Renal cortical epithelial cell (primary cell): ENCODE measurements around the gene SLC25A14. TPM values are rescaled to one million over a fixed set of nuclear protein-coding genes. Genes with fewer than 3 reads are reported as not detected.

Source experiments
- DNase-seq: peaks from one replicate; pipeline ENCODE4 v3.0.0-alpha.2; 2011; ENCODE audit warnings: low read depth
- total RNA-seq: library from RNA; depleted of rRNA; stranded (reverse); fragments of >200 nt; gene quantifications from 2 replicates; pipeline ENCODE4 v1.2.3, GENCODE V29; 2014

SLC25A14 gene
- total RNA-seq, 1 donor from 2014 or later = 12.0 TPM

DNA sequence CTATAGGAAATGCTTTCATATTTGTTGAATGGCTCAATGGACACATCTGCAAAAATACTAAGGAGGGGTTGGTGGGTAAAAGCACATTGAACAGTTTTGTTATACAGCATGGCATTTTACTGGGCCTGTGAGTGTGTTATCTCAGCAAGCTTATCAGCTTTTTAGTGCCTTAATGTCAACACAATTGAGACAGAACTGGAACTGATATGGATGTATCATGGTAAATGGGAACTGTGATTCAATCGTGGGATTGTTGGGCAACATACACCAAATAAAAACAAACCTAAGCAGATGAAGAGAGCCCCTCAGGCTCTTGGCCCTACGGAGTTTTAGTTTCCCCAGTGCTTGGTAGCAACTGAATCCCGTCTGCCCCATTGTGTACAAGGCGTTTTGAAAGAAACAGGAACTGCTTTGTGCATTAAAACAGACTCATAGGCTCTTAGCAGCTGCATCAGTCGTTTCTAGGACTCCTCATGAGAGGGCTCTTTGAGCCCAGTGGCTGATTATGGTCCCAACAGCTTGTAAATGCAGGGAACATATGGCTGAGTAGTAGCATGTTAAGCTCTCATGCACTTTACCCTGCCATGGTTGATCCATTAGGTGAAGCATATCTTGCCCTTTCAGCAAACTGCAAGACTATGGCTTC, 38.4 kb downstream of the SLC25A14 start:
- no peak for DNase-seq

DNA sequence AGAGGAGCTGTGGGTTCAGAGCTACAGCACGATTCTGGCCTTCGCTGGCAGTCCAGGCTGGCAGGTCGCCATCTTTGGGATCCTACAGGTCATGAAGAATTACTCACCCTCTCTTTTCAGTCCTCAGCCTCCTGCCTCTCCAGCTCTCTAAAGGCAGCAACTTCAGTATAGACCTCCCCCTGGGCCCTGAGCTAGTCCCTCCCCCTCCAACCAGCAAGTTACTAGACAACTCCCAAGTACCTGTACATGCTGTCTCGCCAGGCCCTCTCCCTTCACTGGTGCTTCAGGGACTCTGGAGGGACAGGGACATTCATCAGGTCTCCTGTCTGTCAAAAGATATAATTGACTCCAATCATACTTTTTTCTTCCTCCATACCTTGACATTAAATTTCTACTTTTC, 45.8 kb downstream of the SLC25A14 start, which contains the start of gene GPR119:
Gene GPR119 (minus strand): TSS at position 155 of the 400 bp plus-strand sequence. CDS start 227 bp downstream, outside the sequence.
- no peak for DNase-seq

DNA sequence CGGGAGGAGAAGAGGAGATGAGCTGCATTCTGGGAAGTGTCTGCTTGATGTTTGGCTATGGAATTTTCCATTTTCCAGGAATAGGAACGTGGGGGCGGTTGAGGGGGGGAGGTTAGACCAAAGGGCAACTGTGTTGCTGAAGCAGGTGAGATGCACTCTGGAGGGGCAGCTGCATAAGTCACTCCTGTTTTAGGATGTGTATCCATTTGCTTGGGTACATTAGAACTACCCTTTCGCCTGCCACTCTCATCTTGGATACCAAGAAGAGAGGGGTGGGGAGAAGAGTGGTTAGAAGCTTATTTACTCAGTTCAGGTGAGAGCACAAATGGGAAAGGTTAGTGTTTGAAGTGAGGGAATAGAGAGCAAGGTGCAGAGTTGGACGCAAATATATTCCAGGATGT, 46.7 kb downstream of the SLC25A14 start:
- no peak for DNase-seq

DNA sequence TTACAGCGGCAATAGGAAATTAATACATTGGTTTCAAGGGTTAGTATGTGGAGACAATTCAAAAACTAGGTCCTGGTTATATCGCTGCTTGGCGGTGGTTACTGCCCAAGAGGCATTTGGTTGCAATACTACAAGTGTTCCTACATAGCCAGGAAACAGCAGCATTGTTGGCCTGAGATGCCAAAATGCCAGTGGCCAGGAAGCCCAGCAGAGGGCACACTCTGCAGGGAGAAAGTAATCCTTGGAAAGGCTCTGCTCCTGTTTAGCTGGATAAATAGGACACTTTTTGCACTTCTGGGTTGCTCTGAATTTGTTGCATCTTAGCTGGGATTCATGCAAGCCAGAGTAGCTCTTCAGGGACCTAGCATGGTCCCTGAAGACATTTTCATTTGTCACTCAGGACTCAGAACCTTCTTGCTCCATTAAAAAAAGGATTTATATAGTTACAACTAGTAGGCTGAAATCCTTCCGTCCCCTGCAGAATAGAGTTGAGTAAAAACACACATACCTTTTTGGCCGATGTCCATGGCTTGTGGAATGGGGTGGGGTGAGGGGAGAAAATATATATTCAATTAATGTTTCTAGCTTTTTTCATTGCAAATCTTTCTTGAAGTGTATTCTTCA, 53.8 kb downstream of the SLC25A14 start:
- peak; percentile 45 for DNase-seq

DNA sequence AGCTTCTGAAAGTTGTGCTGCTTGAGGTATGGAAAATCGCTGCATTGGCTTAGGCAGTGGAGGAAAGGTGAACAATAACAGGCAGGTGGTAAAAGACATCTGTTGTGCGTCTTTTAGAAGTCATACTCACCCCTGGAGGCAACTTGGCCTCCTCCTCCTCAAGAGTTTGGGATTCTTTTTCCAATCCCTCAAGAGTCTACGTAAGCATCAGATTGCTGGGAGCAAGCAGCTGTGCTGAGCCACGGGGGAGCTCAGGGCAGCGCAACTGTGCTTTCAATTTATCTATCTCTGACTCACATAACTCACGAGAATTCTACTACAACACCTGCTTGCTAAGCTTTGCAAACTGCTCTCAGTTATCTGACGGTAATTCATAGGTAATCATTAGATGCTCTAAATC, 55.6 kb downstream of the SLC25A14 start:
- no peak for DNase-seq

DNA sequence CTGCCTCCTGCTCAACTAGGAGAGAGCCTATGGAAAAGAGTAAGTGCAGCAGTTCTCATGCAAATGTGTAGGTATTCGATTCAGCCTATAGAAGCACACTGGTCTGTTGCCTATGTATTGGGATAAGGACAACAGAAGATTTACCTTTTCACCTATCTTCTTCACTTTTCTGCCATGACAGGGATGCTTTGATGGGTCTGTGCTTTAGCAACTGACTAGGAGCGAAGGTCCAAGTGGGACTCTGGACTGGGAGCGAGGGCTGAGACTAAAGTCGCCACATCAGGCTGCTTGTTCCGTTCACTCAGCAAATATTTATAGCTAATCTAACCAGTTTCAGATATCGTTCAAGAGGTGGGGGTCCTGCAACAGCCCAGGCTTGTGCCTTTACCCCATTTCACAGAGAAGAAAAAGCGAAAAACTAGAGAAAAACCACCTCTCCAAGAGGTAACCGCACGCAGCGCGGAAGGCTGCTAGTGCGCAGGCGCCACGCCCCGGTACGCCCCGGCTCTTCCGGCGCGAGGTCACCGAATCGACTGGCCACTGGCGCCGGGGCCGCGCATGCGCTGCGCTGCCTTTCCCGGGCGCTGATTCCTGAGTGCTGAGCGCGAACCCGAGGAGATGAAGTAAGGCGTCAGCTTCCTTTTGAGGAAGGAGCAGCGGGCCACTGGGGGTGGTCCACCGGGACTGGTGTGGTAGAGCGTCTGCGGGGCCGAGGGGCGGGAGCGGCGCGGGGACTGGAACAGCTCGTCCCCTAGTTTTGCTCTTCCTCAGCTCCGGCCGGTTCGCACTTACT, 61.9 kb downstream of the SLC25A14 start, which contains the start of gene RBMX2:
Gene RBMX2 (plus strand): TSS at position 573 of the 793 bp plus-strand sequence. CDS start 46 bp downstream, at position 619.
- DNase-seq = peak; percentile 52

DNA sequence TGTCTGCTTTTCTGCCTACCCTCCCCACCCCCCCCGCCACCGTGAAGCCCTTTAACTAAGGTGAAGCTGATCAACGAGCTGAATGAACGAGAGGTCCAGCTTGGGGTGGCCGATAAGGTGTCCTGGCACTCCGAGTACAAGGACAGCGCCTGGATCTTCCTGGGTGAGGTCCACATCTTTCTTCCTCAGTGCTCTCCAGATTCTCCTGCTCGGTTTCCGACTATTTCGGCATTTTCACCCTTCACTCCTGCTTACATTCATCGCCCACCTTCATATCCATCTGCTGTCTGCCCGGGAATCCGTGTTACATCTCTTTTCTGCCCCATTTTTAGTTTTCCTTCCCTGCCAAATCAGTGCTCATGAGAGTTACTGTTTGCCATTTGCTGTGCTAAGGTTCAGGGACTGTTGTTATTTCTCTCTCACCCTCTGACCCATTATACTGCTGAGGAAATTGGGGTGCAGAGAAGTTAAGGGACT, 62.5 kb downstream of the SLC25A14 start:
- no peak for DNase-seq

DNA sequence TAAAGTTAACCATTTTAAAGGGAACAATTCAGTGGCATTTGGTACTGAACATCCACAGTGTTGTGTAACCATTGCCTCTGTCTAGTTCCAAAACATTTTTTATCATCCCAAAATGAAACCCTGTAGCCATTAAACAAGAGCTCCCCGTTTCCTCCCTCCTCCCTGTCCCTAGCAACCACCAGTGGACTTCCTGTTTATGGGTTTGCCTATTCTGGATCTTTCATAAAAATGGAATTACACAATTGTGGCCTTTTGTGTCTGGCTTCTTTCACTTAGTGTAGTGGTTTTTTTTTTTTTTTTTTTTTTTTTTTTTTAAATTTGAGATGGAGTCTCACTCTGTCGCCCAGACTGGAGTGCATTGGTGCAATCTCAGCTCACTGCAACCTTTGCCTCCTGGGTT, 73.7 kb downstream of the SLC25A14 start:
- no peak for DNase-seq

DNA sequence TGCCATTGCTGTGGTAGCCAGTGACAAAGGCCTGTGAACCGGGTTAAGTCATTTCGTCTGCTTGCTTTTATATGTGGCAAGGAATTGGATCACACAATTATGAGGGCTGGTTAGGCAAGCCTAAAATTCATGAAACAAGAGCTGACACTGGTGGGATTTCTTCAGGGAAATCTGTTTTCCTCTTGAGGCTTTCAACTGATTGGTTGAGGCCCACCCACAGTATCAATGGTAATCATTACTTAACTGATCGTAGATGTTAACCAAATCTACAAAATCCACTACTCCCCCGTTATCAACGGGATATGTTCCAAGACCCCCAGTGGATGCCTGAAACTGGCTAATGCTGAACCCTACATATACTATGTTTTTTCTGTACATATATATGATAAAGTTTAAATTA, 75.1 kb downstream of the SLC25A14 start:
- DNase-seq = no peak

DNA sequence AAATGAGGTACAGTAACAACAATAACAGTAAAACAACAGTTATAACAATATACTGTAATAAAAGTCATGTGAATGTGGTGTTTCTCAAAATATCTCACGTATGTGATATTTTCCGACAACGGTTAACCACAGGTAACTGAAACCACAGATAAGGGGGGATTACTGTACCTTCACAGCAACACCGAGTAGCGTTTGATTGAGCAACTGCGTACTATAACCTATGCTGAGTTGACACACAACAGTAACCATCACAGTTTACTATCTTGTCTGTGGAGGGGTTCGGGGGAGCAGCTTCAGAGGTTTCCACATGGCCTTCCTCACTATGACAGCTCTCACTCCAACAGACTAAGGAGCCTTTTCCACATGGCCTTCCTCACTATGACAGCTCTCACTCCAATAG, 75.5 kb downstream of the SLC25A14 start:
- no peak for DNase-seq

DNA sequence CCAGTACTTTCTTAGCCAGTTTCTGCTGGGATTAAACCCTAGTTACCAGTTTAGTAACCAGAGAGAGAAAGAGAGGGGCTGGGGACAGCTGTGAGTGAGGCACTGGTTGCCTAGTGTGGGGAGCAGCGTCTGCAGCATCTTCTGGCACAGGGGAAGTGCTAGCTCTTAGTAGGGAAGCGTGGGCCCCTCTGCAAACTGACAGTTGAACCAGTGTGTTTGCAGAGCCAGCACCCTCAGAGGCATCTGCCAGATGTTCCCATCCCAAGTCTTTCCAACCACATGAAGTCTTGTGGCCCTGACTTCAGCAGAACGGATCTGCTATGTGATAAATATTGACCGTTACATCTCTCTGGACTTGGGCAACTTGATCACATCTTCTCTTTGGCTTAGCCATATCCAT, 77.1 kb downstream of the SLC25A14 start:
- DNase-seq = no peak

DNA sequence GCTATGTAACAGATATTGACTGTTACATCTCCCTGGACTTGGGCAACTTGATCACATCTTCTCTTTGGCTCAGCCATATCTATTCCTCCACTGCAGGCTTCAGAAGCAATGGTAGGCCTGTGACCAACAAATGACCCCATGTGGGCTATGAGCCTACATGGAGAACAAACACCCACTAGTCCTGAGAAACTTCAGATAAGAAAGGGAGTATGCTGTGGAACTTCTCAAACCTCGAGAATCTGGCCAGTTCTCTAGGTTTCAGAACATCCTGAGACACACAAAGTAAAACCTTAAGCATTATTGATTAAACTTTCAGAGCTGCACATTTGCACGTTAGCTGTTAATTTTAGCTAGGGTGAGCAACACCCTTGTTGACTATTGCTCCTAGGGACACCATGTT, 78.3 kb downstream of the SLC25A14 start:
- DNase-seq = no peak

DNA sequence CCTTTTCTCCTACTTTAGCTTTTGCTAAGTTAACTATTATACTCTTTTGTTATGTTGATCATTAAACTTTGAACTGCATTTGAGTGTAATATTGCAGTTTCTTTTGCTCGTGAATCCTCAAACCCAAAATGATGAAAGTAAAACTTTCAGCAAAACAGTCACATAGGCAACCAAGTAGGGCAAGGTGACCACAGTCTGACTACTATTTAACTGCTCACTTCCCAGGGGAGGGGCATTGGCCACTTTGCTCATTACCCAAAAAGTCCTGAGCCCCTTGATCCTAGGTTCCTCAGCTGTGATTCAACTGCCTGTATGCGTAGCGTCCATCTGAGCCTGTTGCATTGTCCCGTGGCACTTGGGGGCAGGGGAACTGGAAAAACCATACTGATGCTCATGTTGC, 79.0 kb downstream of the SLC25A14 start:
- no peak for DNase-seq

DNA sequence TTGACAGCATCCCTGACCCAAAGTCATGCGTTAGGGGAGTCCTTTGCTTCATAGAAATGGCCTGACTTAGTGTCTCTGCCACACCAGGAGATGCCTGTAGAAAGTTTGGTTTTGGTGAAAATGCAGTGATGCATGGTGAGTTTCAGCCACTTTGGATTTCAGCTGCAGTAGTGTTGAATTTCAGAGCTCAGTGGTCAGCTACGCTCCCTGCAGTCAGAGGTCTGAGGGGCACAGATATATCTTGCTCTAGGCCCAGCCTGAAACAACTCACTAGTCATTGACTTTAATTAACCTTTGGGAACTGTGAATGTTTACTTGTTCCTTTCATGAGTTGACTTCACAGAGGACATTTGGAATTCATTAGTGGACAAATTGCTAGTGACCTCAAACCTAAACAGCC, 79.5 kb downstream of the SLC25A14 start:
- DNase-seq = no peak

Other genes with a start within 250 kb of the SLC25A14 start
- gene ELF4, start 229.4 kb upstream of the SLC25A14 start, total RNA-seq = 22.7 and 23.3 TPM in 2 replicates
- gene AIFM1, start 174.1 kb upstream of the SLC25A14 start, total RNA-seq = 22.1 and 60.4 TPM in 2 replicates
- gene RAB33A, start 168.0 kb upstream of the SLC25A14 start, total RNA-seq = 0.15 and 1.4 TPM in 2 replicates
- gene ZNF280C, start 71.0 kb upstream of the SLC25A14 start, total RNA-seq = 2.6 and 6.0 TPM in 2 replicates
- not detected in 2 replicates for gene GPR119, start 45.8 kb downstream of the SLC25A14 start, total RNA-seq
- 18.5 and 19.6 TPM in 2 replicates for gene RBMX2, start 62.1 kb downstream of the SLC25A14 start, total RNA-seq